ENCODE data around the gene GRK5. TPM values are rescaled to one million over a fixed set of nuclear protein-coding genes. Genes with fewer than 3 reads are reported as not detected.

Gene GRK5
- total and polyA plus RNA-seq, 2 experiments from 2014 or later, result 5.2 to 13.7 TPM

DNA sequence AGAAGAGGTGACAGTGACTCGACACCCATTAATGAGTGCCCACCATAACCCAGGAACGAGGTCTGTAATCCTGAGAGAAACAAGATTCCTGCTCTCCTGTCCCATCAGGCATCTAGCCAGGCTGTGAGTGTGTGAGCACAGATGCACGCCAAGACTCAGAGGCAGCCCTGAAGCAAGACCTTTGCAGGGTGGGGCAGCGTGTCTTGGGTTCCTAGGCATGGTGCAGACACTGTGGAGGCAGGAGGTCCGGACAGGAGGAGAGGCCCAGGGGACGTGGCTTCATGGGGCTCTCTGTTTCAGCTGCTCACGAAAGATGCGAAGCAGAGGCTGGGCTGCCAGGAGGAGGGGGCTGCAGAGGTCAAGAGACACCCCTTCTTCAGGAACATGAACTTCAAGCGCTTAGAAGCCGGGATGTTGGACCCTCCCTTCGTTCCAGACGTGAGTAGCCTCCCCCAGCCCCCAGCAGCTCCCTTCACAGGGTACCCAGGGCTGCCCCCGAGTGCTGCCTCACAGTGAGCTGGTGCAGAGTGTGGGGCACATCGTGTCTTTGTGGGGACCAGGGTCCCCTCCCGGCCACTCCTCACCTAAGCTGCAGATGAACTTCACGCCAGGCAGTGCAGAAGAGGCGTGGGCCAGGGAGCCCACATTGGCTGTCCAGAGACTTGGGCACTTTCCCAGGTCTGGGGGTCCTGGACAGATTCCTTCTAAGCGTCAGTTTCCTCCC, 240.6 kb downstream of the GRK5 start:
- in situ Hi-C loops (cut with MboI), result no loop called here
- no peaks in the 10 kb centered on the region for H3K9me3 ChIP-seq (ENCODE audit: low read depth)
- H3F3A ChIP-seq (ENCODE audit: insufficient read depth), result 0 out of 2 replicates have a peak, but pooled peaks cover 10% of the 10 kb centered on the region
- DNase-seq, result no peak
- no peak overlapping the region for H3K9ac ChIP-seq
- H3K4me3 ChIP-seq, result no peak overlapping the region
- WGBS, 2 experiments (ENCODE audit: low coverage in 1 of 2, low lambda C conversion rate in 2 of 2, missing lambda C conversion rate in 2 of 2), result 88 to 93% methylated on average over 16 to 18 of the region's 18 CpGs
- H3K4me2 ChIP-seq (ENCODE audit: unreplicated experiment), result no peak overlapping the region
- no peaks in the 10 kb centered on the region for H4K20me1 ChIP-seq (ENCODE audit: insufficient read depth)
- peaks cover 18% of the 10 kb centered on the region for H3K4me1 ChIP-seq (ENCODE audit: insufficient read depth)
- TF ChIP-seq EZH2 (IDR thresholded peaks at IDR 0.05; ENCODE audit: insufficient read depth, poor library complexity, severe bottlenecking) (no peak), EZH2phosphoT487 (IDR thresholded peaks at IDR 0.05; ENCODE audit: insufficient read depth, low read depth) (no peak)
- H3K27ac ChIP-seq, result no peak overlapping the region
- H3K79me2 ChIP-seq (ENCODE audit: insufficient read depth), result no peaks in the 10 kb centered on the region
- H2AFZ ChIP-seq, result no peak overlapping the region
- no peaks in the 10 kb centered on the region for H3K36me3 ChIP-seq (ENCODE audit: low read depth)
- H3K9me2 ChIP-seq (ENCODE audit: insufficient read depth), result no peaks in the 10 kb centered on the region
- H3K27me3 ChIP-seq (replicated peaks; ENCODE audit: insufficient read depth), result no peaks in the 10 kb centered on the region

GRCh38 chr10:119448628-119449584, 241.5 kb downstream of the GRK5 start:
- peak overlapping the region; percentile 62 for H3K4me2 ChIP-seq (ENCODE audit: unreplicated experiment)
- in situ Hi-C loops (cut with MboI), result no loop called here
- H3K27me3 ChIP-seq (replicated peaks; ENCODE audit: insufficient read depth), result no peaks in the 10 kb centered on the region
- H3K9ac ChIP-seq, result peak overlapping the region; percentile 71
- WGBS, 2 experiments (ENCODE audit: low coverage in 1 of 2, low lambda C conversion rate in 2 of 2, missing lambda C conversion rate in 2 of 2), result 86 to 91% methylated on average over 26 of the region's 26 CpGs
- no peak overlapping the region for H2AFZ ChIP-seq
- H3K4me1 ChIP-seq (ENCODE audit: insufficient read depth), result peaks cover 18% of the 10 kb centered on the region
- 0 out of 2 replicates have a peak, but pooled peaks cover 10% of the 10 kb centered on the region for H3F3A ChIP-seq (ENCODE audit: insufficient read depth)
- H3K27ac ChIP-seq, result peak overlapping the region; percentile 88
- no peaks in the 10 kb centered on the region for H3K9me3 ChIP-seq (ENCODE audit: low read depth)
- H3K9me2 ChIP-seq (ENCODE audit: insufficient read depth), result no peaks in the 10 kb centered on the region
- no peak for DNase-seq
- H3K4me3 ChIP-seq, result no peak overlapping the region
- TF ChIP-seq EZH2 (IDR thresholded peaks at IDR 0.05; ENCODE audit: insufficient read depth, poor library complexity, severe bottlenecking) (no peak), EZH2phosphoT487 (IDR thresholded peaks at IDR 0.05; ENCODE audit: insufficient read depth, low read depth) (no peak)
- no peaks in the 10 kb centered on the region for H3K36me3 ChIP-seq (ENCODE audit: low read depth)
- H4K20me1 ChIP-seq (ENCODE audit: insufficient read depth), result no peaks in the 10 kb centered on the region
- H3K79me2 ChIP-seq (ENCODE audit: insufficient read depth), result no peaks in the 10 kb centered on the region

GRCh38 chr10:119449760-119450461, 242.5 kb downstream of the GRK5 start:
- Histone ChIP-seq H4K20me1 (ENCODE audit: insufficient read depth) (no peaks in the 10 kb centered on the region), H3K4me2 (ENCODE audit: unreplicated experiment) (peak overlapping the region; percentile 62), H3K9me3 (ENCODE audit: low read depth) (no peaks in the 10 kb centered on the region), H3K9ac (peak overlapping the region; percentile 71), H3K36me3 (ENCODE audit: low read depth) (no peaks in the 10 kb centered on the region), H3K4me3 (peak overlapping the region; percentile 21), H3K79me2 (ENCODE audit: insufficient read depth) (no peaks in the 10 kb centered on the region), H3K9me2 (ENCODE audit: insufficient read depth) (no peaks in the 10 kb centered on the region), H3K27ac (peak overlapping the region; percentile 88), H2AFZ (no peak overlapping the region), H3K4me1 (ENCODE audit: insufficient read depth) (peaks cover 18% of the 10 kb centered on the region), H3K27me3 (replicated peaks; ENCODE audit: insufficient read depth) (no peaks in the 10 kb centered on the region), H3F3A (ENCODE audit: insufficient read depth) (0 out of 2 replicates have a peak, but pooled peaks cover 10% of the 10 kb centered on the region)
- in situ Hi-C loops (cut with MboI), result no loop called here
- peak; percentile 100 for DNase-seq
- WGBS, 2 experiments (ENCODE audit: low coverage in 1 of 2, low lambda C conversion rate in 2 of 2, missing lambda C conversion rate in 2 of 2), result 6 to 8% methylated on average over 15 to 16 of the region's 16 CpGs
- no peak for TF ChIP-seq EZH2 (IDR thresholded peaks at IDR 0.05; ENCODE audit: insufficient read depth, poor library complexity, severe bottlenecking)
- TF ChIP-seq EZH2phosphoT487 (IDR thresholded peaks at IDR 0.05; ENCODE audit: insufficient read depth, low read depth), result no peak
